ENCODE results near the gene LCP1. TPM values are rescaled to one million over a fixed set of nuclear protein-coding genes. Genes with fewer than 3 reads are reported as not detected.

LCP1 gene
- total RNA-seq, 4 donors from 2014 or later = 3.7 to 12.5 (median 10.1) TPM

DNA sequence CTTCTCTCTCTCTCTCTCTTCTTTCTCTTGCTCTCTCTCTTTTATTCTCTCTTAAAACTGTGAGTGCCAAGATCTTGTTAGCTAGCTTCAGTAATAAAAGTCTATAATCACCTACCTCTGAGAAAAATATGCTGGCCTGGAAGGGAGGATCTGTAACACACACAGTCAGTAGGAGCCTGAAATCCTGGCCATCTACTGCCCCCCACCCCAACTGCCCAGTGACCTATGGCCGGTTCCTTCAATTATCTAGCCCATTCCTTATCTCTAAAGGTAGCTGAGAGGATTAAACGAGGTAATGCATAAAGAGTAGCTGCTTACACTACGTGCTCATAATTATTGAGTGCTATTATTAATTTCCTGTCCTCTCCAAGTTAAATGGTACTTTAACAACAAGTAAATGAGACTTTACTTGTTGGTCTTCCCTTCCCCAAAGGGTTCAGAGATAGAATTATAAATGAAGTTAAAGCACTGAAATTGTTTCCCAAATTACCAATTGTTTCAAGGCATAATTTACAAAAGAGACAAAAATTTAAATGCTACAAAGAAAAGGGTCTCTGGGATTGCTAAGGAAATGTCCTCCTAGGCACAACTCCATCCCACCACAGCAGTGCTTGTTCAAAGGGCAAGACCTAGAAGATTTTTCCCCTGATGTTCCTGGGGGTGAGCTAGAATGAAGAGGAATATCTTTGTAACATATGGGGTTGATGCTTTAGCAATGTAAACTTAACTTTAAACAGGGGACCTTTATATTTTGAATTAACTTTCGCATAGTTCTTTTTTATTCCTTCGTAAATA is 1.8 kb downstream of the LCP1 start:
- no peak for DNase-seq
- H3K4me3 ChIP-seq = peak overlapping the region in 1 of 4 donors; percentile 11
- H3K4me1 ChIP-seq = no peaks in the 10 kb centered on the region
- TF ChIP-seq POLR2A (IDR thresholded peaks at IDR 0.05) = no peak
- TF ChIP-seq, protein P1, sequence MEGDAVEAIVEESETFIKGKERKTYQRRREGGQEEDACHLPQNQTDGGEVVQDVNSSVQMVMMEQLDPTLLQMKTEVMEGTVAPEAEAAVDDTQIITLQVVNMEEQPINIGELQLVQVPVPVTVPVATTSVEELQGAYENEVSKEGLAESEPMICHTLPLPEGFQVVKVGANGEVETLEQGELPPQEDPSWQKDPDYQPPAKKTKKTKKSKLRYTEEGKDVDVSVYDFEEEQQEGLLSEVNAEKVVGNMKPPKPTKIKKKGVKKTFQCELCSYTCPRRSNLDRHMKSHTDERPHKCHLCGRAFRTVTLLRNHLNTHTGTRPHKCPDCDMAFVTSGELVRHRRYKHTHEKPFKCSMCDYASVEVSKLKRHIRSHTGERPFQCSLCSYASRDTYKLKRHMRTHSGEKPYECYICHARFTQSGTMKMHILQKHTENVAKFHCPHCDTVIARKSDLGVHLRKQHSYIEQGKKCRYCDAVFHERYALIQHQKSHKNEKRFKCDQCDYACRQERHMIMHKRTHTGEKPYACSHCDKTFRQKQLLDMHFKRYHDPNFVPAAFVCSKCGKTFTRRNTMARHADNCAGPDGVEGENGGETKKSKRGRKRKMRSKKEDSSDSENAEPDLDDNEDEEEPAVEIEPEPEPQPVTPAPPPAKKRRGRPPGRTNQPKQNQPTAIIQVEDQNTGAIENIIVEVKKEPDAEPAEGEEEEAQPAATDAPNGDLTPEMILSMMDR (IDR thresholded peaks at IDR 0.05 in 4 of 5, conservative IDR thresholded peaks at IDR 0.05 in 1 of 5) = no peak
- no peaks in the 10 kb centered on the region for H3K9me3 ChIP-seq
- H3K27ac ChIP-seq = peak overlapping the region in 1 of 4 donors; percentile 22
- no peaks in the 10 kb centered on the region for H3K36me3 ChIP-seq
- intact Hi-C loops (cut with DNase I; ENCODE audit: low total_unique reads) (no loop called here), in situ Hi-C loops (cut with MboI; ENCODE audit: low sequenced_read_pairs in 4 of 4) (no loop called here)
- no peak for ATAC-seq
- H3K27me3 ChIP-seq = no peaks in the 10 kb centered on the region

DNA sequence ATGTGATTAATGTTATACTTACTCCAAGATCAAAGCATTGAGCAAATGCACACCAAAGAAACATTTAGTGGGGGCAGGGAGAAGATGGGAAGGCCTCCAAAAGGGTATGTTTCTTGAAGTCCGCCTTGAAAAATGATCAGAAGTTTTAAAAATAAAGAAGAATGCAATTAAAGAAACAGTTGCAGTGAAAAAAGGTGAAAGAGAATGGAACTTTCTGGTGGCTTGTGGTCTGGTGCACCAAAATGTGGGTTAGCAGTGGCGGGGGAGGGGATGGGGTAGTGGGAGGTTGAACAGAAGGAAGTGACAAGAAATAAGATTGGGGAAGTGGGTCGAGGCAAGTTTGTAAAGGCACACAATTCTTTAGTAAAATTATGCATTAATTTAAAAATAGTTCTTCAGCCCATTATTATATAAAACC is 2.5 kb downstream of the LCP1 start:
- no peaks in the 10 kb centered on the region for H3K9me3 ChIP-seq
- H3K4me3 ChIP-seq = peak overlapping the region in 1 of 4 donors; percentile 11
- H3K27me3 ChIP-seq = no peaks in the 10 kb centered on the region
- H3K36me3 ChIP-seq = no peaks in the 10 kb centered on the region
- no peak for TF ChIP-seq POLR2A (IDR thresholded peaks at IDR 0.05)
- TF ChIP-seq, protein P1 (IDR thresholded peaks at IDR 0.05 in 4 of 5, conservative IDR thresholded peaks at IDR 0.05 in 1 of 5) = no peak
- intact Hi-C loops (cut with DNase I; ENCODE audit: low total_unique reads) (no loop called here), in situ Hi-C loops (cut with MboI; ENCODE audit: low sequenced_read_pairs in 4 of 4) (no loop called here)
- DNase-seq = peak; percentile 15 to 35
- no peak for ATAC-seq
- H3K4me1 ChIP-seq = no peaks in the 10 kb centered on the region
- H3K27ac ChIP-seq = peak overlapping the region in 1 of 4 donors; percentile 22

DNA sequence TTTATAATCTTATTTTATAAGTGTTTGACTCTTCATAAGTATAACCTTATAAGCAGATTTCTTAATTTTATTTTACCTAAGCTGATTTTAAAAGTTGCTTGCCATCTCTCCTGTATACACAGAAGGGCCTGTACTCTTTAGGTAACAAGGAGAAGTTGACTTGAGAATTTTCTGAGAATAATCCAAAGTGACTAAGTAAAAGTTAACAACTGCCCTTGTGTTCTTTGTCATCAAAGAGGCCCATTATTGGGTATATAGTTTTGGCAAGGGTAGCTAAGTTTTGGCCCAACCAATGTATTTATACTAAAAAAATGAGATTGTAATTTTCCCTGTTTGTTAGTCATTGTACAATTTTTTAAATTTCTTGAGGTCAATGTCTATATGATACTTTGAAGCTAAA is 3.2 kb downstream of the LCP1 start:
- H3K4me1 ChIP-seq = no peaks in the 10 kb centered on the region
- no peak for TF ChIP-seq POLR2A (IDR thresholded peaks at IDR 0.05)
- TF ChIP-seq, protein P1 (IDR thresholded peaks at IDR 0.05 in 4 of 5, conservative IDR thresholded peaks at IDR 0.05 in 1 of 5) = no peak
- in situ Hi-C loops (cut with MboI; ENCODE audit: low sequenced_read_pairs in 4 of 4) (no loop called here), intact Hi-C loops (cut with DNase I; ENCODE audit: low total_unique reads) (no loop called here)
- peak overlapping the region in 1 of 4 donors; percentile 6 for H3K4me3 ChIP-seq
- H3K27ac ChIP-seq = no peak overlapping the region
- DNase-seq (no peak), ATAC-seq (no peak)
- no peaks in the 10 kb centered on the region for H3K27me3 ChIP-seq
- H3K36me3 ChIP-seq = no peaks in the 10 kb centered on the region
- no peaks in the 10 kb centered on the region for H3K9me3 ChIP-seq

DNA sequence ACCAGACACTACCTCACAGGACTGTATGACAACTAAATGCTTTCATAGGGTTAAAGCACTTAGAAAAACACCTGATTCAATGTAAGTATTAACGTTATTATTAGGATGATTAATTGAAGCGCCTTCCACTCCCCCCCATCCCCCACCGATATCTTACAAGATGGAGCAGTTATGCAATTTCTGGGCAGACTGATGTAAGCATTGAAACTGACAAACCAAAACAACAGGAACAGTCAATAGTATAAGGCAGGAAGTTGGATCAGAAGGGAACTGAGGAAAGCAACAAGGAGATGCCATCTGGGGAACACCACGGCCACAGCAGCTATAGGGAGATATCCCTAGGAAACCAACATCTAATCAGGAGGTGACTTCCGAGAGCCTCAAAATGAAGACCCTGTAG is 3.8 kb downstream of the LCP1 start:
- Histone ChIP-seq H3K27ac (no peak overlapping the region), H3K27me3 (no peaks in the 10 kb centered on the region), H3K9me3 (no peaks in the 10 kb centered on the region), H3K4me1 (no peaks in the 10 kb centered on the region), H3K36me3 (no peaks in the 10 kb centered on the region), H3K4me3 (no peak overlapping the region)
- in situ Hi-C loops (cut with MboI; ENCODE audit: low sequenced_read_pairs in 4 of 4) (no loop called here), intact Hi-C loops (cut with DNase I; ENCODE audit: low total_unique reads) (no loop called here)
- no peak for TF ChIP-seq POLR2A (IDR thresholded peaks at IDR 0.05)
- TF ChIP-seq, protein P1 (IDR thresholded peaks at IDR 0.05 in 4 of 5, conservative IDR thresholded peaks at IDR 0.05 in 1 of 5) = no peak
- ATAC-seq (no peak), DNase-seq (no peak)
